Endothelial cell of umbilical vein (primary cell): ENCODE data around the gene FAM193B. TPM values are rescaled to one million over a fixed set of nuclear protein-coding genes. Genes with fewer than 3 reads are reported as not detected.

Experiments used
- BruUV-seq: library from RNA; stranded (reverse); fragments of 400-500 nt; replicated peaks from 2 replicates; lab custom pipeline; 2021; lab: Mats Ljungman, UMichigan
- CTCF ChIA-PET: fragments of 300-600, 350-600 bp; sonication (Branson Sonifier 250); formaldehyde crosslinking; loops from one replicate; lab custom pipeline; 2021; ENCODE audit warnings: antibody characterized with exemption, inconsistent platforms; lab: Charles Lee
- POLR2A ChIA-PET: fragments of 300-600, 350-600 bp; sonication (Branson Sonifier 250); formaldehyde crosslinking; loops from one replicate; lab custom pipeline; 2021; ENCODE audit warnings: antibody characterized with exemption, inconsistent platforms; lab: Charles Lee
- DNase-seq: peaks from one replicate; pipeline ENCODE4 v3.0.0-alpha.2; 2011; ENCODE audit warnings: low read depth, low spot score
- FAIRE-seq: peaks from 2 replicates; lab custom pipeline; 2011; peaks lifted over from hg19 to GRCh38; lab: Jason Lieb, UNC
- H2AFZ ChIP-seq: 2 replicates; pipeline ENCODE4 v1.6.0; 2012; ENCODE audit warnings: low read depth, low read length, control low read depth, inconsistent platforms
- H3K27ac ChIP-seq: 2 replicates; pipeline ENCODE4 v1.5.1; 2011; ENCODE audit warnings: low read depth, mild to moderate bottlenecking, control low read depth, low read length, moderate library complexity; ENCODE audit not compliant: insufficient read depth
- H3K27me3 ChIP-seq, 2 experiments: 2 replicates each; pipeline versions ENCODE4 v1.6.0 to v1.6.1; 2011; ENCODE audit warnings: low read length in 2 of 2, mixed read lengths in 1 of 2; ENCODE audit not compliant: control insufficient read depth in 2 of 2, insufficient read depth in 2 of 2
- H3K36me3 ChIP-seq, 2 experiments: 2 replicates in 1 of 2; 3 replicates in 1 of 2; pipeline ENCODE4 v1.5.1; 2011; ENCODE audit warnings: low read length in 2 of 2, mild to moderate bottlenecking in 1 of 2, moderate library complexity in 1 of 2; ENCODE audit not compliant: control insufficient read depth in 2 of 2, insufficient read depth in 2 of 2; ENCODE audit errors: extremely low read depth in 1 of 2
- H3K4me1 ChIP-seq: 3 replicates; pipeline ENCODE4 v1.5.1; 2011; ENCODE audit warnings: mild to moderate bottlenecking, low read length; ENCODE audit not compliant: control insufficient read depth, insufficient read depth; ENCODE audit errors: extremely low read depth
- H3K4me2 ChIP-seq: 2 replicates; pipeline ENCODE4 v1.6.1; 2011; ENCODE audit warnings: low read length, control low read depth, mixed read lengths; ENCODE audit not compliant: insufficient read depth
- H3K4me3 ChIP-seq, 3 experiments: fragments of 200-600 bp in 1 of 3; sonication (generic), shearing (Covaris generic) in 1 of 3; replicated peaks in 1 of 3; 2 replicates each; pipeline ENCODE4 v1.5.1; 2011 to 2016; ENCODE audit warnings: control low read depth in 3 of 3, low read length in 3 of 3, mild to moderate bottlenecking in 2 of 3, inconsistent platforms in 1 of 3, low read depth in 1 of 3, moderate library complexity in 1 of 3; ENCODE audit not compliant: insufficient read depth in 1 of 3
- H3K79me2 ChIP-seq: 2 replicates; pipeline ENCODE4 v1.6.0; 2012; ENCODE audit warnings: low read length, inconsistent platforms; ENCODE audit not compliant: control insufficient read depth, insufficient read depth
- H3K9ac ChIP-seq: replicated peaks from 2 replicates; pipeline ENCODE3; 2011; ENCODE audit warnings: low read length, control low read depth; ENCODE audit not compliant: insufficient read depth; ENCODE audit errors: extremely low read depth
- H3K9me1 ChIP-seq: replicated peaks from 3 replicates; pipeline ENCODE4 v1.6.0; 2011; ENCODE audit warnings: mild to moderate bottlenecking, low read length; ENCODE audit not compliant: control insufficient read depth, insufficient read depth; ENCODE audit errors: extremely low read depth
- H3K9me3 ChIP-seq: replicated peaks from 2 replicates; pipeline ENCODE4 v1.5.1; 2012; ENCODE audit warnings: low read length, inconsistent platforms; ENCODE audit not compliant: control insufficient read depth, insufficient read depth
- H4K20me1 ChIP-seq: replicated peaks from 2 replicates; pipeline ENCODE3; 2011; ENCODE audit warnings: mild to moderate bottlenecking, low read length; ENCODE audit not compliant: control insufficient read depth, insufficient read depth; ENCODE audit errors: extremely low read depth
- EZH2 ChIP-seq: IDR thresholded peaks from 2 replicates; pipeline ENCODE4 v1.6.1; 2012; ENCODE audit warnings: borderline replicate concordance, low read depth, mild to moderate bottlenecking, moderate library complexity, low read length, inconsistent platforms; ENCODE audit not compliant: severe bottlenecking
- FOS ChIP-seq: IDR thresholded peaks from 2 replicates; pipeline ENCODE4 v1.6.1; 2011; ENCODE audit warnings: mild to moderate bottlenecking, low read length, moderate library complexity, borderline replicate concordance; ENCODE audit not compliant: insufficient read depth
- GATA2 ChIP-seq: IDR thresholded peaks from 2 replicates; pipeline ENCODE4 v1.7.0; 2011; ENCODE audit warnings: low read depth, mild to moderate bottlenecking, moderate library complexity, mixed read lengths, low read length; ENCODE audit not compliant: insufficient read length, insufficient read depth
- JUN ChIP-seq: IDR thresholded peaks from 2 replicates; pipeline ENCODE4 v1.6.1; 2011; ENCODE audit warnings: borderline replicate concordance, low read depth; ENCODE audit not compliant: insufficient read length, insufficient read depth
- MYC ChIP-seq: IDR thresholded peaks from one replicate; pipeline ENCODE4 v1.6.1; 2011; ENCODE audit warnings: mild to moderate bottlenecking, low read depth, low read length
- POLR2A ChIP-seq: IDR thresholded peaks from 2 replicates; pipeline ENCODE4 v1.6.1; 2012; ENCODE audit warnings: low read depth, mild to moderate bottlenecking, control low read depth, low read length
- POLR2AphosphoS5 ChIP-seq: IDR thresholded peaks from 2 replicates; pipeline ENCODE4 v1.6.1; 2012; ENCODE audit warnings: low read depth, mild to moderate bottlenecking, control low read depth, low read length, moderate library complexity; ENCODE audit not compliant: insufficient read depth
- dilution Hi-C: fragments of 300-500 bp; cut with MboI; formaldehyde crosslinking; loops from one replicate; pipeline ENCODE4 v1.15.0; 2019; ENCODE audit warnings: low sequenced_read_pairs; ENCODE audit not compliant: extremely low pct_ligation_motif_present
- intact Hi-C: fragments of 100-400 bp; cut with micrococcal nuclease; formaldehyde crosslinking; loops from one replicate; pipeline ENCODE4 v1.10.0; 2022
- polyA plus RNA-seq, 4 experiments: library from polyadenylated mRNA; depleted of rRNA in 3 of 4; stranded (reverse) in 3 of 4; unstranded in 1 of 4; fragments of >200 nt; gene quantifications; 2 replicates each; pipeline versions ENCODE4 v1.2.1 to v1.2.3, GENCODE V29; 2011 to 2012; ENCODE audit warnings: missing spikeins in 1 of 4
- total RNA-seq: library from RNA; stranded (reverse); gene quantifications from 2 replicates; pipeline ENCODE4 v1.2.3, GENCODE V29; 2021
- TF ChIP-seq, protein P1 (sequence below), 2 donors: IDR thresholded peaks; 1 replicate in 1 of 2; 2 replicates in 1 of 2; pipeline ENCODE4 v1.5.1; 2011; ENCODE audit warnings: low read length in 2 of 2, mild to moderate bottlenecking in 2 of 2, moderate library complexity in 2 of 2, control low read depth in 1 of 2, inconsistent platforms in 1 of 2, low read depth in 1 of 2; ENCODE audit not compliant: insufficient read depth in 1 of 2; ENCODE audit errors: extremely low read depth in 1 of 2
- TF ChIP-seq, protein P2 (sequence below): IDR thresholded peaks from 2 replicates; pipeline ENCODE4 v1.6.1; 2011; ENCODE audit not compliant: insufficient read depth, insufficient read length

The FAM193B gene
- total and polyA plus RNA-seq, 2 donors (not counting 3 experiments of a cell fraction or from before 2014, with no cell fraction given) = 57.9 to 75.7 TPM

DNA sequence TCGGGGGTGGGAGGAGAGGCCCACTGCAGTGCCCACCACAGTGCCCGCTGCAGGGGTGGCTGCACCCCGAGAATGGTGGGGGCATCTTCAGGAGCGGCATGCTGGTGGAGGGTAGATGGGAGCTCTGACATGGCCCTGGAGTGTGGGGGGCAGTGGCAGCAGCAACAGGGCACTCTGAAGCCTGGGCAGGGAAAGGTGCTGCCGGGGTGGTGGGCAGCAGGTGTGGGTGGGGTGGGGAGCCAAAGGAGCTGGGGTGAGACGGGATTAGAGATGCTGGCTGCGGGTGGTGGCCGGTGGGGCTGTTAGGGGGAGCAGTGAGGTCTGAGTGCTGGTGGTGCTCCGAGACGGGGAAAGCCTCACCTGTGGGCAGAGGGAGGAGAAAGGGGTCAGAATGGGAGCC lies 18.0 kb downstream of the FAM193B start:
- TF ChIP-seq GATA2 (no peak), JUN (no peak), POLR2AphosphoS5 (no peak), FOS (no peak), POLR2A (no peak), EZH2 (no peak), MYC (no peak)
- TF ChIP-seq, protein P1, sequence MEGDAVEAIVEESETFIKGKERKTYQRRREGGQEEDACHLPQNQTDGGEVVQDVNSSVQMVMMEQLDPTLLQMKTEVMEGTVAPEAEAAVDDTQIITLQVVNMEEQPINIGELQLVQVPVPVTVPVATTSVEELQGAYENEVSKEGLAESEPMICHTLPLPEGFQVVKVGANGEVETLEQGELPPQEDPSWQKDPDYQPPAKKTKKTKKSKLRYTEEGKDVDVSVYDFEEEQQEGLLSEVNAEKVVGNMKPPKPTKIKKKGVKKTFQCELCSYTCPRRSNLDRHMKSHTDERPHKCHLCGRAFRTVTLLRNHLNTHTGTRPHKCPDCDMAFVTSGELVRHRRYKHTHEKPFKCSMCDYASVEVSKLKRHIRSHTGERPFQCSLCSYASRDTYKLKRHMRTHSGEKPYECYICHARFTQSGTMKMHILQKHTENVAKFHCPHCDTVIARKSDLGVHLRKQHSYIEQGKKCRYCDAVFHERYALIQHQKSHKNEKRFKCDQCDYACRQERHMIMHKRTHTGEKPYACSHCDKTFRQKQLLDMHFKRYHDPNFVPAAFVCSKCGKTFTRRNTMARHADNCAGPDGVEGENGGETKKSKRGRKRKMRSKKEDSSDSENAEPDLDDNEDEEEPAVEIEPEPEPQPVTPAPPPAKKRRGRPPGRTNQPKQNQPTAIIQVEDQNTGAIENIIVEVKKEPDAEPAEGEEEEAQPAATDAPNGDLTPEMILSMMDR (IDR thresholded peaks at IDR 0.05; ENCODE audit: extremely low read depth in 1 of 2, insufficient read depth in 1 of 2, low read depth in 1 of 2, low read length in 2 of 2) = no peak
- TF ChIP-seq, protein P2, sequence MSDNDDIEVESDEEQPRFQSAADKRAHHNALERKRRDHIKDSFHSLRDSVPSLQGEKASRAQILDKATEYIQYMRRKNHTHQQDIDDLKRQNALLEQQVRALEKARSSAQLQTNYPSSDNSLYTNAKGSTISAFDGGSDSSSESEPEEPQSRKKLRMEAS = no peak
- Histone ChIP-seq H3K79me2 (peaks cover 12% of the 10 kb centered on the region), H3K4me2 (no peak overlapping the region), H3K27me3 (no peaks in the 10 kb centered on the region), H3K9me1 (no peaks in the 10 kb centered on the region), H3K9ac (no peak overlapping the region), H2AFZ (no peak overlapping the region), H3K9me3 (no peaks in the 10 kb centered on the region), H3K27ac (no peak overlapping the region), H4K20me1 (no peaks in the 10 kb centered on the region), H3K36me3 (peaks cover 6 to 37% of the 10 kb centered on the region in 2 experiments), H3K4me1 (no peaks in the 10 kb centered on the region), H3K4me3 (no peak overlapping the region)
- dilution Hi-C loops (no loop called here), intact Hi-C loops (no loop called here)
- POLR2A ChIA-PET = no interaction called here
- no TSS peak for BruUV-seq
- FAIRE-seq = no peak
- CTCF ChIA-PET = no interaction called here
- no peak for DNase-seq
